Memory B cell (primary cell): Measurements from ENCODE around the gene NFASC.

Experiments used
- ATAC-seq: fragments of 150-1000 bp; cut with Tn5 transposase; 2 replicates; pipeline ENCODE4 v1.10.0; 2021; ENCODE audit warnings: low read depth, mild to moderate bottlenecking, moderate library complexity
- DNase-seq, 2 donors: peaks; one replicate each; pipeline ENCODE4 v3.0.0; 2022; ENCODE audit warnings: low spot score in 2 of 2
- H3K27ac Mint-ChIP-seq: one replicate; pipeline ENCODE4 v1.8.0; 2022; ENCODE audit warnings: mild to moderate bottlenecking, moderate library complexity, mixed read lengths
- H3K27me3 Mint-ChIP-seq: one replicate; pipeline ENCODE4 v1.8.0; 2022; ENCODE audit warnings: mixed read lengths
- H3K36me3 Mint-ChIP-seq: one replicate; pipeline ENCODE4 v1.8.0; 2022; ENCODE audit warnings: mild to moderate bottlenecking, mixed read lengths
- H3K4me1 Mint-ChIP-seq: one replicate; pipeline ENCODE4 v1.8.0; 2022; ENCODE audit warnings: mixed read lengths
- H3K4me3 Mint-ChIP-seq: one replicate; pipeline ENCODE4 v1.8.0; 2022; ENCODE audit warnings: mild to moderate bottlenecking, moderate library complexity, mixed read lengths
- H3K9me3 Mint-ChIP-seq: one replicate; pipeline ENCODE4 v1.8.0; 2022; ENCODE audit warnings: mixed read lengths

Gene NFASC

GRCh38 chr1:204987689-204988088 is 117.0 kb downstream of the NFASC start:
- Mint-ChIP-seq H3K27ac (no peak overlapping the region), H3K4me3 (no peak overlapping the region), H3K27me3 (peaks cover 13% of the 10 kb centered on the region), H3K4me1 (peaks cover 18% of the 10 kb centered on the region), H3K9me3 (no peaks in the 10 kb centered on the region), H3K36me3 (no peaks in the 10 kb centered on the region)
- DNase-seq (no peak), ATAC-seq (no peak)

- Mint-ChIP-seq H3K27ac (no peak overlapping the region), H3K27me3 (peaks cover 12% of the 10 kb centered on the region), H3K36me3 (no peaks in the 10 kb centered on the region), H3K4me3 (no peak overlapping the region), H3K9me3 (no peaks in the 10 kb centered on the region), H3K4me1 (peaks cover 17% of the 10 kb centered on the region)
- ATAC-seq (no peak), DNase-seq (no peak)
Measured at GRCh38 chr1:204988196-204988595, 117.5 kb downstream of the NFASC start.

GRCh38 chr1:204989266-204990058 is 118.8 kb downstream of the NFASC start:
- peak; percentile 61 to 62 for DNase-seq
- H3K36me3 Mint-ChIP-seq: no peaks in the 10 kb centered on the region
- peak; percentile 67 for ATAC-seq

GRCh38 chr1:204990059-204990664 is 119.5 kb downstream of the NFASC start:
- no peaks in the 10 kb centered on the region for H3K36me3 Mint-ChIP-seq
- ATAC-seq (no peak), DNase-seq (no peak)
- H3K4me3 Mint-ChIP-seq: no peak overlapping the region
- no peaks in the 10 kb centered on the region for H3K9me3 Mint-ChIP-seq
- H3K27ac Mint-ChIP-seq: no peak overlapping the region
- peaks cover 16% of the 10 kb centered on the region for H3K4me1 Mint-ChIP-seq
- peaks cover 9% of the 10 kb centered on the region for H3K27me3 Mint-ChIP-seq

More at GRCh38 chr1:204989266-204990058, 118.8 kb downstream of the NFASC start:
- Mint-ChIP-seq H3K27ac (no peak overlapping the region), H3K4me3 (no peak overlapping the region), H3K4me1 (peaks cover 15% of the 10 kb centered on the region), H3K9me3 (no peaks in the 10 kb centered on the region), H3K27me3 (peaks cover 12% of the 10 kb centered on the region)

- DNase-seq: no peak
- no peak for ATAC-seq
- H3K27ac Mint-ChIP-seq: no peak overlapping the region
- no peaks in the 10 kb centered on the region for H3K36me3 Mint-ChIP-seq
- H3K4me3 Mint-ChIP-seq: no peak overlapping the region
- H3K27me3 Mint-ChIP-seq: peaks cover 9% of the 10 kb centered on the region
- peaks cover 16% of the 10 kb centered on the region for H3K4me1 Mint-ChIP-seq
- no peaks in the 10 kb centered on the region for H3K9me3 Mint-ChIP-seq
Measured at GRCh38 chr1:204990721-204991341, 120.2 kb downstream of the NFASC start.

GRCh38 chr1:204991342-204991844 is 120.7 kb downstream of the NFASC start:
- no peak for DNase-seq

GRCh38 chr1:204992201-204992997 is 121.7 kb downstream of the NFASC start:
- H3K27ac Mint-ChIP-seq: peak overlapping the region; percentile 76
- no peaks in the 10 kb centered on the region for H3K36me3 Mint-ChIP-seq
- H3K4me3 Mint-ChIP-seq: peak overlapping the region; percentile 14
- peaks cover 16% of the 10 kb centered on the region for H3K4me1 Mint-ChIP-seq
- DNase-seq (no peak), ATAC-seq (peak; percentile 78)
- H3K27me3 Mint-ChIP-seq: peaks cover 12% of the 10 kb centered on the region
- H3K9me3 Mint-ChIP-seq: no peaks in the 10 kb centered on the region

More at GRCh38 chr1:204991342-204991844, 120.7 kb downstream of the NFASC start:
- Mint-ChIP-seq H3K4me1 (peaks cover 16% of the 10 kb centered on the region), H3K27me3 (peaks cover 13% of the 10 kb centered on the region), H3K36me3 (no peaks in the 10 kb centered on the region), H3K27ac (no peak overlapping the region), H3K4me3 (no peak overlapping the region), H3K9me3 (no peaks in the 10 kb centered on the region)
- ATAC-seq: peak; percentile 49

- no peak for ATAC-seq
- Mint-ChIP-seq H3K4me1 (peaks cover 16% of the 10 kb centered on the region), H3K4me3 (no peak overlapping the region), H3K27me3 (peaks cover 13% of the 10 kb centered on the region), H3K27ac (no peak overlapping the region), H3K9me3 (no peaks in the 10 kb centered on the region), H3K36me3 (no peaks in the 10 kb centered on the region)
- DNase-seq: no peak
Measured at GRCh38 chr1:204992998-204993314, 122.3 kb downstream of the NFASC start.

- Mint-ChIP-seq H3K9me3 (no peaks in the 10 kb centered on the region), H3K36me3 (no peaks in the 10 kb centered on the region), H3K27ac (peak overlapping the region; percentile 0), H3K4me1 (peaks cover 16% of the 10 kb centered on the region), H3K4me3 (no peak overlapping the region), H3K27me3 (peaks cover 7% of the 10 kb centered on the region)
- ATAC-seq (no peak), DNase-seq (no peak)
Measured at GRCh38 chr1:204994086-204994862, 123.6 kb downstream of the NFASC start.

- Mint-ChIP-seq H3K4me1 (peaks cover 14% of the 10 kb centered on the region), H3K27ac (no peak overlapping the region), H3K36me3 (no peaks in the 10 kb centered on the region), H3K9me3 (no peaks in the 10 kb centered on the region), H3K4me3 (no peak overlapping the region), H3K27me3 (peaks cover 11% of the 10 kb centered on the region)
- ATAC-seq: no peak
- DNase-seq: no peak
Measured at GRCh38 chr1:204996981-204997380, 126.3 kb downstream of the NFASC start.

GRCh38 chr1:204997591-204998355 is 127.1 kb downstream of the NFASC start:
- Mint-ChIP-seq H3K4me1 (peaks cover 6% of the 10 kb centered on the region), H3K27ac (no peak overlapping the region), H3K9me3 (no peaks in the 10 kb centered on the region), H3K27me3 (peaks cover 15% of the 10 kb centered on the region), H3K4me3 (no peak overlapping the region), H3K36me3 (no peaks in the 10 kb centered on the region)
- no peak for ATAC-seq
- DNase-seq: no peak

- Mint-ChIP-seq H3K36me3 (no peaks in the 10 kb centered on the region), H3K27me3 (peaks cover 20% of the 10 kb centered on the region), H3K4me3 (no peak overlapping the region), H3K9me3 (no peaks in the 10 kb centered on the region), H3K4me1 (no peaks in the 10 kb centered on the region), H3K27ac (no peak overlapping the region)
- DNase-seq (no peak), ATAC-seq (no peak)
Measured at GRCh38 chr1:205001162-205001561, 130.5 kb downstream of the NFASC start.

- H3K36me3 Mint-ChIP-seq: no peaks in the 10 kb centered on the region
- no peak for DNase-seq
- peaks cover 25% of the 10 kb centered on the region for H3K27me3 Mint-ChIP-seq
- ATAC-seq: no peak
- H3K9me3 Mint-ChIP-seq: no peaks in the 10 kb centered on the region
- no peaks in the 10 kb centered on the region for H3K4me1 Mint-ChIP-seq
- no peak overlapping the region for H3K27ac Mint-ChIP-seq
- no peak overlapping the region for H3K4me3 Mint-ChIP-seq
Measured at GRCh38 chr1:205002705-205003104, 132.0 kb downstream of the NFASC start.
